H9 (cell line): ENCODE results near the gene TPP2. TPM values are rescaled to one million over a fixed set of nuclear protein-coding genes. Genes with fewer than 3 reads are reported as not detected.

Experiments
- DNase-seq: peaks from one replicate; pipeline ENCODE4 v3.0.0-alpha.2; 2017
- H2AFZ ChIP-seq: one replicate; pipeline ENCODE4 v1.6.1; 2013; ENCODE audit warnings: mild to moderate bottlenecking, low read length, control low read depth, moderate library complexity
- H2AK5ac ChIP-seq: 2 replicates; pipeline ENCODE4 v1.6.1; 2013; ENCODE audit warnings: low read length, control low read depth, mixed read lengths; ENCODE audit not compliant: insufficient read length
- H2BK120ac ChIP-seq: one replicate; pipeline ENCODE4 v1.6.1; 2013; ENCODE audit warnings: low read depth, mild to moderate bottlenecking, low read length, control low read depth, inconsistent platforms; ENCODE audit not compliant: poor library complexity, severe bottlenecking
- H2BK12ac ChIP-seq: 2 replicates; pipeline ENCODE4 v1.6.1; 2013; ENCODE audit warnings: low read length, control low read depth, mixed read lengths, low read depth; ENCODE audit not compliant: insufficient read length
- H2BK15ac ChIP-seq: 2 replicates; pipeline ENCODE4 v1.6.1; 2013; ENCODE audit warnings: low read depth, low read length, control low read depth
- H2BK20ac ChIP-seq: one replicate; pipeline ENCODE4 v1.6.1; 2013; ENCODE audit warnings: low read depth, mild to moderate bottlenecking, low read length, control low read depth, inconsistent platforms; ENCODE audit not compliant: poor library complexity, severe bottlenecking
- H2BK5ac ChIP-seq: 2 replicates; pipeline ENCODE4 v1.6.1; 2013; ENCODE audit warnings: low read length, control low read depth, mixed read lengths; ENCODE audit not compliant: insufficient read length
- H3K14ac ChIP-seq: 2 replicates; pipeline ENCODE4 v1.6.1; 2013; ENCODE audit warnings: low read length, control low read depth; ENCODE audit not compliant: insufficient read depth
- H3K18ac ChIP-seq: 2 replicates; pipeline ENCODE4 v1.6.1; 2013; ENCODE audit warnings: low read depth, mild to moderate bottlenecking, mixed read lengths, low read length, control low read depth; ENCODE audit not compliant: insufficient read length
- H3K23ac ChIP-seq: 2 replicates; pipeline ENCODE4 v1.6.1; 2013; ENCODE audit warnings: low read length, control low read depth, mixed read lengths, low read depth; ENCODE audit not compliant: insufficient read length
- H3K23me2 ChIP-seq: 2 replicates; pipeline ENCODE4 v1.6.1; 2013; ENCODE audit warnings: low read depth, mild to moderate bottlenecking, mixed read lengths, low read length, control low read depth; ENCODE audit not compliant: insufficient read length, poor library complexity, severe bottlenecking
- H3K27ac ChIP-seq: 2 replicates; pipeline ENCODE4 v1.5.1; 2013; ENCODE audit warnings: low read length, control low read depth, mixed read lengths, low read depth; ENCODE audit not compliant: insufficient read length
- H3K27me3 ChIP-seq: 2 replicates; pipeline ENCODE4 v1.6.1; 2013; ENCODE audit warnings: low read length, control low read depth, inconsistent platforms; ENCODE audit not compliant: insufficient read depth
- H3K4ac ChIP-seq: 2 replicates; pipeline ENCODE4 v1.6.1; 2013; ENCODE audit warnings: low read depth, mild to moderate bottlenecking, control low read depth, inconsistent platforms, low read length, moderate library complexity
- H3K4me1 ChIP-seq: 2 replicates; pipeline ENCODE4 v1.6.1; 2013; ENCODE audit warnings: low read length, control low read depth, inconsistent platforms; ENCODE audit not compliant: insufficient read depth
- H3K4me2 ChIP-seq: 2 replicates; pipeline ENCODE4 v1.6.1; 2013; ENCODE audit warnings: low read length, control low read depth, mixed read lengths; ENCODE audit not compliant: insufficient read length, insufficient read depth
- H3K56ac ChIP-seq: 2 replicates; pipeline ENCODE4 v1.6.1; 2013; ENCODE audit warnings: low read depth, mild to moderate bottlenecking, mixed read lengths, low read length, control low read depth; ENCODE audit not compliant: insufficient read length
- H3K79me1 ChIP-seq: 2 replicates; pipeline ENCODE4 v1.6.1; 2013; ENCODE audit warnings: low read depth, mild to moderate bottlenecking, moderate library complexity, low read length, control low read depth, inconsistent platforms; ENCODE audit not compliant: insufficient read depth, poor library complexity, severe bottlenecking
- H3K79me2 ChIP-seq: 2 replicates; pipeline ENCODE4 v1.6.1; 2013; ENCODE audit warnings: low read length, control low read depth, inconsistent platforms; ENCODE audit not compliant: insufficient read depth
- H3K9ac ChIP-seq: 2 replicates; pipeline ENCODE4 v1.6.1; 2013; ENCODE audit warnings: low read length, control low read depth, mixed read lengths; ENCODE audit not compliant: insufficient read length; ENCODE audit errors: extremely low read depth
- H3K9me3 ChIP-seq: one replicate; pipeline ENCODE4 v1.6.1; 2013; ENCODE audit warnings: low read depth, low read length, inconsistent platforms; ENCODE audit not compliant: control insufficient read depth
- H3T11ph ChIP-seq: one replicate; pipeline ENCODE4 v1.6.1; 2013; ENCODE audit warnings: mild to moderate bottlenecking, low read length, control low read depth, inconsistent platforms
- H4K20me1 ChIP-seq: one replicate; pipeline ENCODE4 v1.6.1; 2013; ENCODE audit not compliant: control insufficient read depth, insufficient read length, insufficient read depth
- H4K5ac ChIP-seq: 2 replicates; pipeline ENCODE4 v1.6.1; 2013; ENCODE audit warnings: low read depth, mild to moderate bottlenecking, mixed read lengths, low read length, control low read depth; ENCODE audit not compliant: insufficient read length
- H4K8ac ChIP-seq: replicated peaks from 2 replicates; pipeline ENCODE4 v1.6.1; 2013; ENCODE audit warnings: low read length, control low read depth, mixed read lengths, low read depth; ENCODE audit not compliant: insufficient read length
- H4K91ac ChIP-seq: 2 replicates; pipeline ENCODE4 v1.6.1; 2013; ENCODE audit warnings: low read depth, mild to moderate bottlenecking, moderate library complexity, mixed read lengths, low read length, control low read depth; ENCODE audit not compliant: insufficient read length
- H3K27ac Mint-ChIP-seq, 3 experiments: 2 replicates in 2 of 3; 3 replicates in 1 of 3; pipeline ENCODE4 v1.8.0; 2020 to 2021; ENCODE audit warnings: mixed read lengths in 3 of 3, mild to moderate bottlenecking in 1 of 3, moderate library complexity in 1 of 3
- H3K27me3 Mint-ChIP-seq: 2 replicates; pipeline ENCODE4 v1.8.0; 2021; ENCODE audit warnings: low read depth, mild to moderate bottlenecking, moderate library complexity, mixed read lengths
- H3K36me3 Mint-ChIP-seq, 3 experiments: 2 replicates in 2 of 3; 3 replicates in 1 of 3; pipeline ENCODE4 v1.8.0; 2020 to 2021; ENCODE audit warnings: low read depth in 3 of 3, mixed read lengths in 3 of 3; ENCODE audit not compliant: insufficient read depth in 1 of 3
- H3K4me1 Mint-ChIP-seq, 2 experiments: 2 replicates each; pipeline ENCODE4 v1.8.0; 2020; ENCODE audit warnings: mixed read lengths in 2 of 2
- H3K4me3 Mint-ChIP-seq, 2 experiments: 2 replicates in 1 of 2; 3 replicates in 1 of 2; pipeline ENCODE4 v1.8.0; 2020 to 2021; ENCODE audit warnings: mild to moderate bottlenecking in 2 of 2, mixed read lengths in 2 of 2, moderate library complexity in 1 of 2
- H3K9me3 Mint-ChIP-seq, 2 experiments: 2 replicates in 1 of 2; 3 replicates in 1 of 2; pipeline ENCODE4 v1.8.0; 2020; ENCODE audit warnings: mild to moderate bottlenecking in 2 of 2, mixed read lengths in 2 of 2, moderate library complexity in 1 of 2
- CTCF ChIP-seq: fragments of 200-600 bp; sonication (generic); conservative IDR thresholded peaks from 3 replicates; pipeline ENCODE4 v1.8.0; 2021; ENCODE audit warnings: antibody characterized with exemption, mild to moderate bottlenecking
- WGBS: extraction: QIAGEN DNeasy Blood & Tissue Kit; methylation state at CpG from one replicate; pipeline ENCODE4 v1.1.7; 2013; ENCODE audit warnings: missing lambda C conversion rate, low lambda C conversion rate, mixed read lengths; ENCODE audit not compliant: insufficient read length; ENCODE audit errors: extremely low coverage; 5-methylcytosine and 5-hydroxymethylcytosine counted together
- total RNA-seq: library from RNA; stranded (reverse); gene quantifications from 2 replicates; pipeline ENCODE4 v1.2.1, GENCODE V29; 2021

TPP2 gene
- total RNA-seq, 1 experiment from 2014 or later = 63.5 TPM

GRCh38 chr13:102715447-102715846, 118.7 kb downstream of the TPP2 start:
- H3K79me2 ChIP-seq = no peaks in the 10 kb centered on the region
- H3T11ph ChIP-seq = no peak overlapping the region
- no peaks in the 10 kb centered on the region for H3K27me3 ChIP-seq
- no peak overlapping the region for H2AFZ ChIP-seq
- no peaks in the 10 kb centered on the region for H3K23me2 ChIP-seq
- H3K9me3 Mint-ChIP-seq = peaks cover 0 to 2% of the 10 kb centered on the region in 2 experiments; a peak in 3 of 5 replicates
- no peak overlapping the region for H3K14ac ChIP-seq
- H3K27ac Mint-ChIP-seq = no peak overlapping the region
- H3K36me3 Mint-ChIP-seq = peaks cover 0 to 2% (median 0%) of the 10 kb centered on the region in 3 experiments; a peak in 2 of 7 replicates
- H2AK5ac ChIP-seq = no peak overlapping the region
- no peak overlapping the region for H4K91ac ChIP-seq
- no peak overlapping the region for H2BK12ac ChIP-seq
- H2BK15ac ChIP-seq = no peak overlapping the region
- no peaks in the 10 kb centered on the region for H3K4me1 ChIP-seq
- no peak overlapping the region for H4K8ac ChIP-seq
- H3K56ac ChIP-seq = no peak overlapping the region
- H2BK5ac ChIP-seq = no peak overlapping the region
- H2BK120ac ChIP-seq = no peak overlapping the region
- no peak overlapping the region for H3K18ac ChIP-seq
- H3K4me2 ChIP-seq = no peak overlapping the region
- H4K5ac ChIP-seq = no peak overlapping the region
- no peak overlapping the region for H3K27ac ChIP-seq
- H3K9me3 ChIP-seq = no peaks in the 10 kb centered on the region
- no CpG with 5 or more reads among the region's 1 CpG for WGBS
- H3K23ac ChIP-seq = no peak overlapping the region
- H3K4me1 Mint-ChIP-seq = no peaks in the 10 kb centered on the region
- no peak overlapping the region for H2BK20ac ChIP-seq
- no peak overlapping the region for H3K9ac ChIP-seq
- no peak overlapping the region for H3K4ac ChIP-seq
- no peak for DNase-seq
- no peak overlapping the region for H3K4me3 Mint-ChIP-seq
- H3K79me1 ChIP-seq = no peaks in the 10 kb centered on the region
- H4K20me1 ChIP-seq = no peaks in the 10 kb centered on the region
- TF ChIP-seq CTCF = no peak
- H3K27me3 Mint-ChIP-seq = no peaks in the 10 kb centered on the region; the same call in 1 of the 2 replicates
